Measurements from ENCODE around the gene GRID2. TPM values are rescaled to one million over a fixed set of nuclear protein-coding genes. Genes with fewer than 3 reads are reported as not detected.

GRID2 gene
- total RNA-seq, 1 experiment from 2014 or later, result not detected

DNA sequence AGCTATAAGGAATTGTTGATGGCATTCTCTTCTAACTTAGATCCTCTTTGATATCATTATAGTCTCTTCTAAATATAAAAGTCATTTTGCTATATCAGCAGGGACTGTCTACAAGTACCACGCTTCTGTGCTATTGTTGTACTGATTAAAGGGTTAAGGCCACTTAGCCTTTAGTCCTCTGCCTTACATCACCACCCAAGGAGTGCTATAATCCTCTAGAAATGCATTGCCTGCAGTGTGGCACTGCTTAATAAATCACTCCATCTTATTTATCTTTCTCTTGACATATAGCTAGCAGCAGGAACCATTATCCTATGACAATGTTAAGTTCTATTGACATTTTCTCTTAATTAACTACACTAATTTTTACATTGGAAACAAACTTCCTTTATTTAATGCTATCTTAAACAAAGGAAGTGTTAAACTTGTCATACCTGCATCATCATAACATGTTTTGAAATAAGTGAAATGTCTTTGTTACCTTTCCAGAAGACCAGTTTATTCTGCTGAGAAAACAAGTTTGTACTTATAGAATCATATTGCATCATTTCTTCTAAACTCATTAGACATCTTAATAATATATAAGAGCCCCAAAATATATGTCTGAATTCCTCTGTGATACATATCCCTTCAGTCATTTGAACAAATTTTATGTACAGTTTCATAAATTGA lies 1163.9 kb downstream of the GRID2 start:
- Mint-ChIP-seq H3K4me1 (ENCODE audit: insufficient read depth, unreplicated experiment) (no peaks in the 10 kb centered on the region), H3K27me3 (ENCODE audit: insufficient read depth, unreplicated experiment) (no peaks in the 10 kb centered on the region), H3K27ac (ENCODE audit: low read depth, unreplicated experiment) (no peak overlapping the region), H3K4me3 (ENCODE audit: unreplicated experiment) (no peak overlapping the region), H3K36me3 (ENCODE audit: insufficient read depth, unreplicated experiment) (no peaks in the 10 kb centered on the region), H3K9me3 (ENCODE audit: unreplicated experiment) (no peaks in the 10 kb centered on the region)
- DNase-seq (ENCODE audit: unreplicated experiment), result no peak
- intact Hi-C loops (cut with micrococcal nuclease), result no loop called here
- no TSS peak for BruUV-seq (replicated peaks)
- TF ChIP-seq CTCF (IDR thresholded peaks at IDR 0.05; ENCODE audit: unreplicated experiment), result no peak
- ChIA-PET CTCF (no interaction called here), POLR2A (no interaction called here)

DNA sequence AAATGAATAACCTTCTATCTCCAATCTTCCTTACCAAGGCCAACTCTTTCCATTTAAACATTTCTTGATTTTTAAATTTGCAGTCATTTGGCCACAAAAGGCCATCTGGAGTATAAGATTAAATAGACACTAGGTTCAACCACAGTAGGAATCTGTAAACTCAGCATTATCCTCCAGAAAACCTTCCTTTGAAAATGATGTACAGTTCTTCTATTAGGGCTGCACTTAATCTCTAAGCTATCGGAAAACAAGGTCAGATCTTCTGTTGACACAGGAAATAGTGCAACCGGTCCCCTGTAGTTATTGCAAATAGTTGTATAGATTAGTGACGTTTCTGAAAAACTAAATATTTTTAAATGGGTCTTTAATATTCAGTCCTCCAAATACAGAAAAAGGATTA lies 1165.8 kb downstream of the GRID2 start:
- H3K9me3 Mint-ChIP-seq (ENCODE audit: unreplicated experiment), result no peaks in the 10 kb centered on the region
- H3K27ac Mint-ChIP-seq (ENCODE audit: low read depth, unreplicated experiment), result no peak overlapping the region
- no TSS peak for BruUV-seq (replicated peaks)
- TF ChIP-seq CTCF (IDR thresholded peaks at IDR 0.05; ENCODE audit: unreplicated experiment), result no peak
- H3K27me3 Mint-ChIP-seq (ENCODE audit: insufficient read depth, unreplicated experiment), result no peaks in the 10 kb centered on the region
- no peak for DNase-seq (ENCODE audit: unreplicated experiment)
- H3K4me3 Mint-ChIP-seq (ENCODE audit: unreplicated experiment), result no peak overlapping the region
- H3K36me3 Mint-ChIP-seq (ENCODE audit: insufficient read depth, unreplicated experiment), result no peaks in the 10 kb centered on the region
- intact Hi-C loops (cut with micrococcal nuclease), result no loop called here
- ChIA-PET CTCF (interaction anchor here (0.7 kb wide), 1 partner anchor 169 kb away, joined by 4 read pairs; no protein-coding TSS in a partner anchor), POLR2A (no interaction called here)
- no peaks in the 10 kb centered on the region for H3K4me1 Mint-ChIP-seq (ENCODE audit: insufficient read depth, unreplicated experiment)

DNA sequence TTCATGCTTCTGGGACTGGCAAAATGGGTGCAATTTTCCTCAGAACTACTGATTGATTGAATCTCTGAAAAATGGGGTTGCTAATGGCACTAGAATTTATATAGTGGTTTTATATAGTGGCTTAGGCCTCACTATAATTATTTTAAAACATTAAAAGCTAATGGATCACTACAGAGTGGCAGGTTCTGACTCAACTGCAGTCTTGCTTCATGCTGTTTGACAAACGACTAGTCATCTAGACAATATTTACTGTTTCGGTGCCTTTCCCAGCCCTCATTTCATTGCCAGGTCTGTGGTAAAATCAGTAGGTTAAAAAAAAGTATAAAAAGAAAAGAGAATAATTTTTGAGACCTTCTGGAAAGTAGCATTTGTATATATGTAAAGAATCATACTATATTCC lies 1172.0 kb downstream of the GRID2 start:
- peak; percentile 49 for DNase-seq (ENCODE audit: unreplicated experiment)
- ChIA-PET POLR2A (no interaction called here), CTCF (no interaction called here)
- H3K36me3 Mint-ChIP-seq (ENCODE audit: insufficient read depth, unreplicated experiment), result no peaks in the 10 kb centered on the region
- no peaks in the 10 kb centered on the region for H3K4me1 Mint-ChIP-seq (ENCODE audit: insufficient read depth, unreplicated experiment)
- no peak for TF ChIP-seq CTCF (IDR thresholded peaks at IDR 0.05; ENCODE audit: unreplicated experiment)
- H3K9me3 Mint-ChIP-seq (ENCODE audit: unreplicated experiment), result no peaks in the 10 kb centered on the region
- H3K4me3 Mint-ChIP-seq (ENCODE audit: unreplicated experiment), result no peak overlapping the region
- no TSS peak for BruUV-seq (replicated peaks)
- no peaks in the 10 kb centered on the region for H3K27me3 Mint-ChIP-seq (ENCODE audit: insufficient read depth, unreplicated experiment)
- H3K27ac Mint-ChIP-seq (ENCODE audit: low read depth, unreplicated experiment), result no peak overlapping the region
- intact Hi-C loops (cut with micrococcal nuclease), result no loop called here

DNA sequence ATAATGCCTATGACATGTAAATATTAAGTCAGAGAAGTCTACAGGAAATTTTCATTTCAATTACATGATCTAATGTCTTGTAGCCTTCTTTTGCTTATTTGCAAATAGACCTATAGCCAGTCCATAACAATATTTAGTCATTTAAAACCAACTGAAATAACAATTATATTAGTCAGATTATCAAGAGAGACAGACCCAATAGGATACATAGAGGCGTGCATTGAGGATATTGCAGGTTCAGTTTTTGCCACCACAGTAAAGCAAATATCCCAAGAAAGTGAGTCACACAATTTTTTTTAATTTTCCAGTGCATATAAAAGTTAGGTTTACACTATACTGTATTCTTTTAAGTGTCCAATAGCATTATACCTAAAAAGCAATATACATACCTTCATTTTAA lies 1175.0 kb downstream of the GRID2 start:
- Mint-ChIP-seq H3K9me3 (ENCODE audit: unreplicated experiment) (no peaks in the 10 kb centered on the region), H3K27me3 (ENCODE audit: insufficient read depth, unreplicated experiment) (no peaks in the 10 kb centered on the region), H3K27ac (ENCODE audit: low read depth, unreplicated experiment) (no peak overlapping the region), H3K4me1 (ENCODE audit: insufficient read depth, unreplicated experiment) (no peaks in the 10 kb centered on the region), H3K4me3 (ENCODE audit: unreplicated experiment) (no peak overlapping the region), H3K36me3 (ENCODE audit: insufficient read depth, unreplicated experiment) (no peaks in the 10 kb centered on the region)
- intact Hi-C loops (cut with micrococcal nuclease), result no loop called here
- POLR2A ChIA-PET, result no interaction called here
- TF ChIP-seq CTCF (IDR thresholded peaks at IDR 0.05; ENCODE audit: unreplicated experiment), result no peak
- no peak for DNase-seq (ENCODE audit: unreplicated experiment)
- CTCF ChIA-PET, result no interaction called here
- no TSS peak for BruUV-seq (replicated peaks)

Measured in MCF 10A (cell line).